Measurements from ENCODE around the gene ASB3.

DNA sequence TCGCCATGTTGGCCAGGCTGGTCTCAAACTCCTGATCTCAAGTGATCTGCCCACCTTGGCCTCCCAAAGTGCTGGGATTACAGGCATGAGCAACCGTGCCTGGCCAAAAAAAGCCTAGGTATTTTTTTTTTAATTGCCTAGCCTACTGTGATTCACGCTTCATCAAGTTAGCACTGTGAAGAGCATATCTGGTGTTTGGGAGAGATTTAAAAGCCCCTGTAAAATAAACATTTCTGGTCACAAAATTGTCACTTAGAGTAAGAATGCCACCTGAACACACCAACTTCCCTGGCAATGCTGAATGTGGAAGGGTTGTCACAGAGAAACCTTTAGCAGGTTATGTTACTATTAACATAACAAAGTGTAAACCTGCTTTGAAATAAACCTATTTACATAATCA, 58.8 kb downstream of the ASB3 start:
- no peak for TF ChIP-seq PML (IDR thresholded peaks at IDR 0.05; ENCODE audit: low read length)
- no peak for TF ChIP-seq ZNF184 (CRISPR knock-in tag; IDR thresholded peaks at IDR 0.05)
- no peak for TF ChIP-seq PYGO2 (tag; IDR thresholded peaks at IDR 0.05)
- TF ChIP-seq SMAD4 (CRISPR knock-in tag; conservative IDR thresholded peaks at IDR 0.05): no peak
- TF ChIP-seq, protein P1, sequence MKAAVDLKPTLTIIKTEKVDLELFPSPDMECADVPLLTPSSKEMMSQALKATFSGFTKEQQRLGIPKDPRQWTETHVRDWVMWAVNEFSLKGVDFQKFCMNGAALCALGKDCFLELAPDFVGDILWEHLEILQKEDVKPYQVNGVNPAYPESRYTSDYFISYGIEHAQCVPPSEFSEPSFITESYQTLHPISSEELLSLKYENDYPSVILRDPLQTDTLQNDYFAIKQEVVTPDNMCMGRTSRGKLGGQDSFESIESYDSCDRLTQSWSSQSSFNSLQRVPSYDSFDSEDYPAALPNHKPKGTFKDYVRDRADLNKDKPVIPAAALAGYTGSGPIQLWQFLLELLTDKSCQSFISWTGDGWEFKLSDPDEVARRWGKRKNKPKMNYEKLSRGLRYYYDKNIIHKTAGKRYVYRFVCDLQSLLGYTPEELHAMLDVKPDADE (conservative IDR thresholded peaks at IDR 0.05; ENCODE audit: control insufficient read depth, low read depth, low read length): no peak
- no peak for TF ChIP-seq KAT8 (IDR thresholded peaks at IDR 0.05; ENCODE audit: low read depth)
- no peak for TF ChIP-seq ZNF589 (CRISPR knock-in tag; IDR thresholded peaks at IDR 0.05; ENCODE audit: low read depth)
- TF ChIP-seq, protein P2, sequence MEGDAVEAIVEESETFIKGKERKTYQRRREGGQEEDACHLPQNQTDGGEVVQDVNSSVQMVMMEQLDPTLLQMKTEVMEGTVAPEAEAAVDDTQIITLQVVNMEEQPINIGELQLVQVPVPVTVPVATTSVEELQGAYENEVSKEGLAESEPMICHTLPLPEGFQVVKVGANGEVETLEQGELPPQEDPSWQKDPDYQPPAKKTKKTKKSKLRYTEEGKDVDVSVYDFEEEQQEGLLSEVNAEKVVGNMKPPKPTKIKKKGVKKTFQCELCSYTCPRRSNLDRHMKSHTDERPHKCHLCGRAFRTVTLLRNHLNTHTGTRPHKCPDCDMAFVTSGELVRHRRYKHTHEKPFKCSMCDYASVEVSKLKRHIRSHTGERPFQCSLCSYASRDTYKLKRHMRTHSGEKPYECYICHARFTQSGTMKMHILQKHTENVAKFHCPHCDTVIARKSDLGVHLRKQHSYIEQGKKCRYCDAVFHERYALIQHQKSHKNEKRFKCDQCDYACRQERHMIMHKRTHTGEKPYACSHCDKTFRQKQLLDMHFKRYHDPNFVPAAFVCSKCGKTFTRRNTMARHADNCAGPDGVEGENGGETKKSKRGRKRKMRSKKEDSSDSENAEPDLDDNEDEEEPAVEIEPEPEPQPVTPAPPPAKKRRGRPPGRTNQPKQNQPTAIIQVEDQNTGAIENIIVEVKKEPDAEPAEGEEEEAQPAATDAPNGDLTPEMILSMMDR (IDR thresholded peaks at IDR 0.05 in 2 of 3, conservative IDR thresholded peaks at IDR 0.05 in 1 of 3; ENCODE audit: insufficient read depth in 2 of 3, low read depth in 1 of 3, low read length in 3 of 3): no peak
- no peak for TF ChIP-seq ZNF592 (IDR thresholded peaks at IDR 0.05)
- TF ChIP-seq FOXK1 (CRISPR knock-in tag; IDR thresholded peaks at IDR 0.05; ENCODE audit: borderline replicate concordance): no peak
- TF ChIP-seq HNRNPL (IDR thresholded peaks at IDR 0.05; ENCODE audit: low read depth, low read length): no peak
- no peak for TF ChIP-seq EP300 (IDR thresholded peaks at IDR 0.05; ENCODE audit: low read length)
